HEK293 (cell line): ENCODE measurements around the gene CALHM3.

Experiments
- CTCF ChIA-PET: fragments of 350-600 bp; formaldehyde crosslinking; extraction: SDS; loops from one replicate; lab custom pipeline; 2021; ENCODE audit warnings: antibody characterized with exemption; lab: Yijun Ruan, JAX
- POLR2A ChIA-PET: fragments of 300-600 bp; formaldehyde crosslinking; extraction: SDS; loops from one replicate; lab custom pipeline; 2020; ENCODE audit warnings: antibody characterized with exemption, inconsistent platforms; lab: Yijun Ruan, JAX
- H3K27ac ChIP-seq: fragments of 200-500 bp; sonication (Bioruptor generic); 2 replicates; pipeline ENCODE4 v1.5.1; 2014; ENCODE audit warnings: low read depth, low read length, control low read depth, inconsistent platforms; ENCODE audit errors: extremely low read depth
- H3K36me3 ChIP-seq, 2 experiments: fragments of 200-500 bp in 1 of 2; sonication (Bioruptor generic) in 1 of 2; 1 replicate in 1 of 2; 2 replicates in 1 of 2; pipeline ENCODE4 v1.5.1; 2014 to 2017; ENCODE audit warnings: inconsistent platforms in 2 of 2, low read length in 2 of 2; ENCODE audit not compliant: control insufficient read depth in 2 of 2, insufficient read depth in 1 of 2
- H3K4me1 ChIP-seq: fragments of 200-500 bp; sonication (Bioruptor generic); 2 replicates; pipeline ENCODE4 v1.5.1; 2014; ENCODE audit warnings: mild to moderate bottlenecking, low read length, inconsistent platforms; ENCODE audit not compliant: control insufficient read depth, insufficient read depth
- H3K4me3 ChIP-seq: 2 replicates; pipeline ENCODE4 v1.5.1; 2011; ENCODE audit warnings: low read depth, mild to moderate bottlenecking, control low read depth, low read length, moderate library complexity
- H3K9me3 ChIP-seq: fragments of 200-500 bp; sonication (Bioruptor generic); 2 replicates; pipeline ENCODE4 v1.5.1; 2014; ENCODE audit warnings: low read depth, low read length, inconsistent platforms; ENCODE audit not compliant: control insufficient read depth, insufficient read depth
- KLF1 ChIP-seq: fragments of 450-650 bp; formaldehyde crosslinking; IDR thresholded peaks from 2 replicates; pipeline ENCODE4 v1.5.1; 2016; ENCODE audit warnings: missing biosample characterization, missing genetic modification characterization
- MEIS1 ChIP-seq: sonication (generic); formaldehyde crosslinking; IDR thresholded peaks from 2 replicates; pipeline ENCODE4 v1.8.1; 2022; ENCODE audit warnings: missing genetic modification reagents, mild to moderate bottlenecking, borderline replicate concordance
- PRDM6 ChIP-seq: fragments of 450-650 bp; formaldehyde crosslinking; IDR thresholded peaks from 2 replicates; pipeline ENCODE4 v1.5.1; 2017; ENCODE audit warnings: missing biosample characterization, missing genetic modification characterization
- RBAK ChIP-seq: fragments of 450-650 bp; formaldehyde crosslinking; IDR thresholded peaks from 2 replicates; pipeline ENCODE4 v1.5.1; 2016; ENCODE audit warnings: missing biosample characterization, missing genetic modification characterization
- WT1 ChIP-seq: fragments of 450-650 bp; formaldehyde crosslinking; IDR thresholded peaks from 2 replicates; pipeline ENCODE4 v1.5.1; 2016; ENCODE audit warnings: missing biosample characterization, missing genetic modification characterization
- YY2 ChIP-seq: fragments of 450-650 bp; formaldehyde crosslinking; IDR thresholded peaks from 2 replicates; pipeline ENCODE4 v1.5.1; 2016; ENCODE audit warnings: missing biosample characterization, missing genetic modification characterization
- ZBTB21 ChIP-seq: fragments of 450-650 bp; formaldehyde crosslinking; IDR thresholded peaks from 2 replicates; pipeline ENCODE4 v1.5.1; 2017; ENCODE audit warnings: missing biosample characterization, missing genetic modification characterization
- ZFP3 ChIP-seq: fragments of 450-650 bp; formaldehyde crosslinking; IDR thresholded peaks from 2 replicates; pipeline ENCODE4 v1.5.1; 2016; ENCODE audit warnings: low read depth, missing biosample characterization, missing genetic modification characterization
- ZFP69B ChIP-seq: fragments of 450-650 bp; formaldehyde crosslinking; IDR thresholded peaks from 2 replicates; pipeline ENCODE4 v1.5.1; 2016; ENCODE audit warnings: missing biosample characterization, missing genetic modification characterization
- ZNF132 ChIP-seq: fragments of 450-650 bp; formaldehyde crosslinking; IDR thresholded peaks from 2 replicates; pipeline ENCODE4 v1.5.1; 2017; ENCODE audit warnings: missing biosample characterization, missing genetic modification characterization, borderline replicate concordance
- ZNF133 ChIP-seq: fragments of 450-650 bp; formaldehyde crosslinking; IDR thresholded peaks from 2 replicates; pipeline ENCODE4 v1.5.1; 2016; ENCODE audit warnings: missing biosample characterization, missing genetic modification characterization
- ZNF174 ChIP-seq: fragments of 450-650 bp; formaldehyde crosslinking; IDR thresholded peaks from 2 replicates; pipeline ENCODE4 v1.5.0; 2017; ENCODE audit warnings: missing biosample characterization, mild to moderate bottlenecking, missing genetic modification characterization
- ZNF280C ChIP-seq: fragments of 450-650 bp; formaldehyde crosslinking; IDR thresholded peaks from 2 replicates; pipeline ENCODE4 v1.5.1; 2016; ENCODE audit warnings: missing biosample characterization, missing genetic modification characterization
- ZNF335 ChIP-seq: fragments of 450-650 bp; formaldehyde crosslinking; conservative IDR thresholded peaks from 2 replicates; pipeline ENCODE4 v1.5.1; 2016; ENCODE audit warnings: missing biosample characterization, missing genetic modification characterization
- ZNF394 ChIP-seq: fragments of 450-650 bp; formaldehyde crosslinking; IDR thresholded peaks from 2 replicates; pipeline ENCODE4 v1.5.1; 2016; ENCODE audit warnings: missing biosample characterization, missing genetic modification characterization, mild to moderate bottlenecking, moderate library complexity, borderline replicate concordance
- ZNF549 ChIP-seq: fragments of 450-650 bp; IDR thresholded peaks from 2 replicates; pipeline ENCODE4 v1.5.1; 2018; ENCODE audit warnings: missing biosample characterization, missing genetic modification characterization, mild to moderate bottlenecking, inconsistent platforms, moderate library complexity
- ZNF560 ChIP-seq: fragments of 450-650 bp; formaldehyde crosslinking; IDR thresholded peaks from 2 replicates; pipeline ENCODE4 v1.5.1; 2017; ENCODE audit warnings: missing biosample characterization, missing genetic modification characterization, borderline replicate concordance
- ZNF624 ChIP-seq: fragments of 450-650 bp; formaldehyde crosslinking; IDR thresholded peaks from 2 replicates; pipeline ENCODE4 v1.5.1; 2017; ENCODE audit warnings: missing biosample characterization, missing genetic modification characterization
- ZNF76 ChIP-seq: fragments of 450-650 bp; formaldehyde crosslinking; IDR thresholded peaks from 2 replicates; pipeline ENCODE4; 2016; ENCODE audit warnings: low read depth, missing biosample characterization, missing genetic modification characterization, borderline replicate concordance
- ZNF792 ChIP-seq: fragments of 450-650 bp; formaldehyde crosslinking; IDR thresholded peaks from 2 replicates; pipeline ENCODE4 v1.5.1; 2016; ENCODE audit warnings: missing biosample characterization, missing genetic modification characterization
- ZNF830 ChIP-seq: fragments of 450-650 bp; IDR thresholded peaks from 2 replicates; pipeline ENCODE4 v1.5.0; 2018; ENCODE audit warnings: missing biosample characterization, missing genetic modification characterization, low read depth, mild to moderate bottlenecking, moderate library complexity
- ZNF843 ChIP-seq: fragments of 450-650 bp; formaldehyde crosslinking; IDR thresholded peaks from 2 replicates; pipeline ENCODE4 v1.5.1; 2016; ENCODE audit warnings: missing biosample characterization, missing genetic modification characterization
- TF ChIP-seq, protein P1 (sequence below): fragments of 450-650 bp; formaldehyde crosslinking; IDR thresholded peaks from 2 replicates; pipeline ENCODE4 v1.5.1; 2016; ENCODE audit warnings: missing biosample characterization, missing genetic modification characterization
- TF ChIP-seq, protein P2 (sequence below): fragments of 450-650 bp; formaldehyde crosslinking; IDR thresholded peaks from 2 replicates; pipeline ENCODE4 v1.5.1; 2016; ENCODE audit warnings: missing biosample characterization, missing genetic modification characterization
- TF ChIP-seq, protein P3 (sequence below): fragments of 450-650 bp; formaldehyde crosslinking; IDR thresholded peaks from 2 replicates; pipeline ENCODE4 v1.5.1; 2017; ENCODE audit warnings: missing biosample characterization, missing genetic modification characterization

The CALHM3 gene

DNA sequence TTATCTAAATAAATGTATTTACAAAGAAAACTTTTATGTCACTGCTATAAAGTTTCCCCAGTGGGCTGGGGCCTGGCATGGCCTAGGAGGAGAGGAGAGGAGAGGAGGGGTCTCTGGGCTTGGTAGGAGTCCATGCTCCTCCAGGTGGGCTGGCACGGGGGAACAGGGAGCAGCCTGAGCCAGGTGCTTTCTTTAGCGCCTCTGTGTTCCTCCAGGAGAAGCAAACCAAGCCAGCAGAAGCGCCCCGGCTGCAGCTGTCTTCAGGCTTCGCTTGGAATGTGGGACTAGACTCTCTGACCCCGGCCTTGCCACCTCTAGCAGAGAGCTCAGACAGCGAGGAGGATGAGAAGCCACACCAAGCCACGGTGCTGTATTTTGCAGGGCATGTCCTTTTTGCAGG, 37.4 kb downstream of the CALHM3 start:
- Histone ChIP-seq H3K27ac (no peak overlapping the region), H3K4me3 (no peak overlapping the region)
- CTCF ChIA-PET, result interaction anchor here (1.0 kb wide), 1 partner anchor 25 kb away, joined by 4 read pairs; no protein-coding TSS in a partner anchor
- no peak for TF ChIP-seq ZFP3 (tag by site-specific recombination)
- no peak for TF ChIP-seq RBAK (tag by site-specific recombination)
- TF ChIP-seq KLF1 (tag by site-specific recombination), result no peak
- no peak for TF ChIP-seq PRDM6
- no peak for TF ChIP-seq ZNF560 (tag by site-specific recombination)
- no peak for TF ChIP-seq ZBTB21 (tag by site-specific recombination)
- no peak for TF ChIP-seq YY2 (tag by site-specific recombination)
- TF ChIP-seq ZNF133 (tag by site-specific recombination), result no peak
- TF ChIP-seq WT1 (tag by site-specific recombination), result no peak
- TF ChIP-seq ZNF132 (tag by site-specific recombination), result no peak
- TF ChIP-seq ZNF830, result no peak
- no peak for TF ChIP-seq ZNF280C (tag by site-specific recombination)
- TF ChIP-seq ZNF394, result no peak
- TF ChIP-seq ZNF174, result no peak
- TF ChIP-seq, protein P1, sequence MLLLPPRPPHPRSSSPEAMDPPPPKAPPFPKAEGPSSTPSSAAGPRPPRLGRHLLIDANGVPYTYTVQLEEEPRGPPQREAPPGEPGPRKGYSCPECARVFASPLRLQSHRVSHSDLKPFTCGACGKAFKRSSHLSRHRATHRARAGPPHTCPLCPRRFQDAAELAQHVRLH (tag by site-specific recombination), result no peak
- TF ChIP-seq, all 188 proteins: peak for 0
- Histone ChIP-seq H3K9me3 (no peaks in the 10 kb centered on the region), H3K36me3 (peaks cover 31 to 94% of the 10 kb centered on the region in 2 experiments; a peak in 2 of 3 replicates), H3K4me1 (no peaks in the 10 kb centered on the region)
- POLR2A ChIA-PET, result no interaction called here

GRCh38 chr10:103441206-103441605, 37.8 kb downstream of the CALHM3 start:
- H3K9me3 ChIP-seq, result no peaks in the 10 kb centered on the region
- CTCF ChIA-PET, result interaction anchor here (1.0 kb wide), 1 partner anchor 25 kb away, joined by 4 read pairs; no protein-coding TSS in a partner anchor
- POLR2A ChIA-PET, result no interaction called here

More at GRCh38 chr10:103441206-103441605, 37.8 kb downstream of the CALHM3 start:
- H3K4me3 ChIP-seq, result no peak overlapping the region
- no peak for TF ChIP-seq ZNF624 (tag by site-specific recombination)
- no peak for TF ChIP-seq ZNF335 (tag by site-specific recombination)
- TF ChIP-seq ZNF76 (tag by site-specific recombination), result no peak
- TF ChIP-seq, protein P2, sequence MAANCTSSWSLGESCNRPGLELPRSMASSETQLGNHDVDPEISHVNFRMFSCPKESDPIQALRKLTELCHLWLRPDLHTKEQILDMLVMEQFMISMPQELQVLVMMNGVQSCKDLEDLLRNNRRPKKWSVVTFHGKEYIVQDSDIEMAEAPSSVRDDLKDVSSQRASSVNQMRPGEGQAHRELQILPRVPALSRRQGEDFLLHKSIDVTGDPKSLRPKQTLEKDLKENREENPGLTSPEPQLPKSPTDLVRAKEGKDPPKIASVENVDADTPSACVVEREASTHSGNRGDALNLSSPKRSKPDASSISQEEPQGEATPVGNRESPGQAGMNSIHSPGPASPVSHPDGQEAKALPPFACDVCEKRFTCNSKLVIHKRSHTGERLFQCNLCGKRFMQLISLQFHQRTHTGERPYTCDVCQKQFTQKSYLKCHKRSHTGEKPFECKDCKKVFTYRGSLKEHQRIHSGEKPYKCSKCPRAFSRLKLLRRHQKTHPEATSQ (tag by site-specific recombination), result no peak
- no peak for TF ChIP-seq ZNF843 (tag by site-specific recombination)
- TF ChIP-seq MEIS1, result no peak
- TF ChIP-seq, protein P3, sequence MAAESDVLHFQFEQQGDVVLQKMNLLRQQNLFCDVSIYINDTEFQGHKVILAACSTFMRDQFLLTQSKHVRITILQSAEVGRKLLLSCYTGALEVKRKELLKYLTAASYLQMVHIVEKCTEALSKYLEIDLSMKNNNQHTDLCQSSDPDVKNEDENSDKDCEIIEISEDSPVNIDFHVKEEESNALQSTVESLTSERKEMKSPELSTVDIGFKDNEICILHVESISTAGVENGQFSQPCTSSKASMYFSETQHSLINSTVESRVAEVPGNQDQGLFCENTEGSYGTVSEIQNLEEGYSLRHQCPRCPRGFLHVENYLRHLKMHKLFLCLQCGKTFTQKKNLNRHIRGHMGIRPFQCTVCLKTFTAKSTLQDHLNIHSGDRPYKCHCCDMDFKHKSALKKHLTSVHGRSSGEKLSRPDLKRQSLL, result no peak
- no peak for TF ChIP-seq ZFP69B (tag by site-specific recombination)
- TF ChIP-seq ZNF792, result no peak
- TF ChIP-seq ZNF549 (tag by site-specific recombination), result no peak
- peaks cover 31 to 94% of the 10 kb centered on the region in 2 experiments; a peak in 2 of 3 replicates for H3K36me3 ChIP-seq
- no peaks in the 10 kb centered on the region for H3K4me1 ChIP-seq
- H3K27ac ChIP-seq, result no peak overlapping the region
